ENCODE results near the gene ERC1.

- TF ChIP-seq CTCF (IDR thresholded peaks at IDR 0.05) (no peak), POLR2A (IDR thresholded peaks at IDR 0.05) (no peak)
Observed at GRCh38 chr12:1020389-1020788, 29.4 kb downstream of the ERC1 start.

Data from tibial nerve (tissue), 3 donors.